NCI-H1436 (cell line): ENCODE measurements around the gene LRWD1.
"Not testable (repeated sequence)": the region's sequence is repeated elsewhere in the genome, so short reads cannot be mapped to it uniquely, and the experiment has no call there.

Experiments used
- DNase-seq: peaks from one replicate; lab custom pipeline; 2025; lab: John Stamatoyannopoulos, UW

Gene LRWD1

GRCh38 chr7:102468478-102469350 is 3.9 kb downstream of the LRWD1 start:
- no peak for DNase-seq

- DNase-seq: no peak
These were observed 4.7 kb downstream of the LRWD1 start for GRCh38 chr7:102469351-102469971.

- DNase-seq: no peak
These were observed 5.4 kb downstream of the LRWD1 start for GRCh38 chr7:102469972-102470825.

GRCh38 chr7:102471791-102472125 is 7.0 kb downstream of the LRWD1 start:
- no peak for DNase-seq

GRCh38 chr7:102472126-102473041 is 7.6 kb downstream of the LRWD1 start:
- DNase-seq: no peak

GRCh38 chr7:102473271-102473991 is 8.6 kb downstream of the LRWD1 start:
- no peak for DNase-seq

- DNase-seq: not testable (repeated sequence)
These were observed 9.3 kb downstream of the LRWD1 start for GRCh38 chr7:102474116-102474515.

GRCh38 chr7:102474736-102475435 is 10.1 kb downstream of the LRWD1 start:
- not testable (repeated sequence) for DNase-seq

- DNase-seq: not testable (repeated sequence)
These were observed 13.8 kb downstream of the LRWD1 start, which contains the start of gene POLR2J for GRCh38 chr7:102478314-102479208. POLR2J (minus strand) TSS chr7:102478922; CDS start chr7:102478860, 62 bp downstream.

- DNase-seq: not testable (repeated sequence)
These were observed 14.4 kb downstream of the LRWD1 start for GRCh38 chr7:102479209-102479584.

GRCh38 chr7:102479982-102480637 is 15.3 kb downstream of the LRWD1 start:
- DNase-seq: not testable (repeated sequence)

- DNase-seq: not testable (repeated sequence)
These were observed 17.2 kb downstream of the LRWD1 start for GRCh38 chr7:102481962-102482361.

- DNase-seq: not testable (repeated sequence)
These were observed 19.5 kb downstream of the LRWD1 start for GRCh38 chr7:102484317-102484716.

- DNase-seq: not testable (repeated sequence)
These were observed 25.8 kb downstream of the LRWD1 start for GRCh38 chr7:102490529-102491075.

GRCh38 chr7:102493220-102493935 is 28.6 kb downstream of the LRWD1 start:
- not testable (repeated sequence) for DNase-seq

- not testable (repeated sequence) for DNase-seq
These were observed 29.2 kb downstream of the LRWD1 start for GRCh38 chr7:102494026-102494425.

- DNase-seq: not testable (repeated sequence)
These were observed 29.8 kb downstream of the LRWD1 start for GRCh38 chr7:102494473-102495149.
